ENCODE measurements around the gene RGS19. TPM values are rescaled to one million over a fixed set of nuclear protein-coding genes. Genes with fewer than 3 reads are reported as not detected.

RGS19 gene
- total and polyA plus RNA-seq, 7 donors = 2.0 to 5.7 (median 3.5) TPM

DNA sequence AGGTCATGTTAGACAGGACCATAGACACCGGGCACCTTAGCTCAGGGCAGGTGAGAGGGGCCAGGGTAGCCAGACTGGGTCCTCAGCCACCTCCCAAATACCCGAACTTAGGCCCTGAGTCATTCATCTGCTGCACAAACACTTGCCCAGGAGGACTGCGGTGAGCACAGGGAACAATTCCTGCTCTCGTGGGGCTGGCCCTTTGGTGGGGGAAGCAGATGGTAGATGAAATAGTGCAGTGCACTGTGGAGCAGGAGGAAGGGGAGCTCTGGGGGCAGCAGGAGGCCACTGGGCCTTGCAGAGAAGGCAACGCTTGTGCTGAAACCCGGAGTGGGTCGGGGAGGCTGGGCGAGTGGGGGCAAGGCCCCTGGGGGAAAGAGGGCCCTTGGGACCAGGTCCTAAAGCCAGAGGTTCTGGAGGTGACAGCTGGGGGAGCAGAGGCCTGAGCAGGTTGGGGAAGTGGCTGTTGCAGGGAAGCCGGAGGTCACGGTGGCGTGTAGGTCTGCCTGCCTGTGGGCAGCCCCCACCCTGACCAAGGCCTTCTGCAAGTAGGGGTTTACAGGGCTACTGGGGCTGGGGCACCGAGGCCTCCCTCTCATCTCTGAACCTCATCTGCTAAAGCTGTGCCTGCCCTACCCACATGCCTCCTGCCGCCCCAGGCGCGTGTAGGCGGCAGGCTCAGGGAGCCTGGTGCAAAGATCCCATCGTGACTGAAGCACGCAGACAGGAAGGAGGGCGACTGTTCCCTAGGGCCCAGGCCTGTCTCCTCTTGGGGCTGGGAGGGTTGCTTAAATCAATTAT, 32.7 kb upstream of the RGS19 start:
- Histone ChIP-seq H3K4me1 (no peaks in the 10 kb centered on the region), H3K36me3 (ENCODE audit: insufficient read depth in 1 of 2, low read depth in 1 of 2) (no peaks in the 10 kb centered on the region), H3K27ac (no peak overlapping the region), H3K4me3 (no peak overlapping the region), H3K27me3 (ENCODE audit: insufficient read depth in 3 of 3, low read length in 2 of 3) (peaks cover 0 to 12% (median 8%) of the 10 kb centered on the region in 3 donors), H3K9me3 (no peaks in the 10 kb centered on the region)
- intact Hi-C loops (cut with DNase I) = no loop called here
- TF ChIP-seq, protein P1, sequence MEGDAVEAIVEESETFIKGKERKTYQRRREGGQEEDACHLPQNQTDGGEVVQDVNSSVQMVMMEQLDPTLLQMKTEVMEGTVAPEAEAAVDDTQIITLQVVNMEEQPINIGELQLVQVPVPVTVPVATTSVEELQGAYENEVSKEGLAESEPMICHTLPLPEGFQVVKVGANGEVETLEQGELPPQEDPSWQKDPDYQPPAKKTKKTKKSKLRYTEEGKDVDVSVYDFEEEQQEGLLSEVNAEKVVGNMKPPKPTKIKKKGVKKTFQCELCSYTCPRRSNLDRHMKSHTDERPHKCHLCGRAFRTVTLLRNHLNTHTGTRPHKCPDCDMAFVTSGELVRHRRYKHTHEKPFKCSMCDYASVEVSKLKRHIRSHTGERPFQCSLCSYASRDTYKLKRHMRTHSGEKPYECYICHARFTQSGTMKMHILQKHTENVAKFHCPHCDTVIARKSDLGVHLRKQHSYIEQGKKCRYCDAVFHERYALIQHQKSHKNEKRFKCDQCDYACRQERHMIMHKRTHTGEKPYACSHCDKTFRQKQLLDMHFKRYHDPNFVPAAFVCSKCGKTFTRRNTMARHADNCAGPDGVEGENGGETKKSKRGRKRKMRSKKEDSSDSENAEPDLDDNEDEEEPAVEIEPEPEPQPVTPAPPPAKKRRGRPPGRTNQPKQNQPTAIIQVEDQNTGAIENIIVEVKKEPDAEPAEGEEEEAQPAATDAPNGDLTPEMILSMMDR (IDR thresholded peaks at IDR 0.05) = no peak
- 77 to 86% (median 78%) methylated on average over 18 to 19 of the region's 19 CpGs for WGBS, 3 donors
- ATAC-seq (no peak), DNase-seq (peak in 1 of 2 donors; percentile 42)

DNA sequence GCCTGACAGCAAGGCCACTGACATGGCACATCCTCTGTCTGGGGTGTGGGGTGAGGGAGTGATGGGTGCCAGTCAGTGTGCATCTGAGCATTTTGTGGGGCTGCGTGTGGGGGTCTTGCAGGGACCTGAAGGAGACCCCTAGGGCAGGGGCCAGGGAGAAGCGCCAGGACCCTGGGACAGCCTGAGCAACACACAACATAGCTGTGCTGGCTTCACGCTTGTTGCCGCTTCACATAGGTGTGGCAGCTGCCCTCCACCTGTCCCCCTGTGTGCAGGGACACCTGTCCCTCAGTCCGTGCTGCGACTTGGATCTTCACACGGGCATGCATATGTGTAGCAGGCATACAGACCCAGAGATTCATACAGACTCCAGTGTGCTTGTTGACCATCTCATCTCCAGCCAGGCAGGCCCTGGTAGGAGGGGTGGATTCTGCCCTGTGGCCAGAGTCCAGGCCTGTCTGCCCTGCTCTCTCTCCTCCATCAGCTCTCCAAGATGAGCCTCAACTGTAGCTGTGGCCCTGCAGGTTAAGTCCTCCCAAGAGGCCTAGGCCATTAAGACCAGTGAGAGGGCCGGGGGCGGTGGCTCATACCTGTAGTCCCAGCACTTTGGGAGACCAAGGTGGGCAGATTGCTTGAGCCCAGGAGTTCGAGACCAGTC, 31.2 kb upstream of the RGS19 start:
- H3K4me3 ChIP-seq = no peak overlapping the region
- no peak for DNase-seq
- no peaks in the 10 kb centered on the region for H3K36me3 ChIP-seq (ENCODE audit: insufficient read depth in 1 of 2, low read depth in 1 of 2)
- H3K9me3 ChIP-seq = no peaks in the 10 kb centered on the region
- peaks cover 0 to 12% (median 12%) of the 10 kb centered on the region in 3 donors for H3K27me3 ChIP-seq (ENCODE audit: insufficient read depth in 3 of 3, low read length in 2 of 3)
- no peaks in the 10 kb centered on the region for H3K4me1 ChIP-seq
- 82 to 86% (median 83%) methylated on average over 10 of the region's 10 CpGs for WGBS, 3 donors
- TF ChIP-seq, protein P1 (IDR thresholded peaks at IDR 0.05) = no peak
- intact Hi-C loops (cut with DNase I) = no loop called here
- no peak overlapping the region for H3K27ac ChIP-seq
- no peak for ATAC-seq

DNA sequence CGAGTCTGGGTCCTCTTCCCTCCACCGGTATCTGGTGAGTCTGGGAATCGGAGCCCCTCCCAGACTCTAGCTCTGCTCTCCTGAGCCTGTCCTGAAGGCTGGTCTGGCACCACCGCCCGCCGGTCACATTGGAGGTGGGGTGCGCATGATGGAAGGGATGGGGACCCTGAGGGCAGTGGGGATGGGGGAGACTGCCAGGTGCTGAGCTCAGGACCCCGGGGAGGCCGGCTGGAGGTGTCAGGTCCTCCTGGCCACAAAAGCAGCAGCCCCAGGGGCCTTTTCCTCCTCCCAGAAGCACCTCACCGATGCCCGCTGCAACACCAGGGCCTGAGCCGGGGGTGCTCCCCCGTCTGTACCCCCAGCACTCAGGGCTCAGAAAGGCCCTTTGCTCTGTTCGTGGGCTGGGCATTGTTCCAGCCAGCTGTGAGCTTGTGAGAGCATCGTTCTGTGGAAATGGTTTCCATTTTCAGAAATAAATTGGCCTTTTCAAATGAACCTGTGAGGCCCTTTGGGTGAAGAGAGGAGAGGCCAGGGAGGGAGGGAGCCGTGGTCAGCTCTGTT, 30.6 kb upstream of the RGS19 start:
- peaks cover 0 to 12% (median 10%) of the 10 kb centered on the region in 3 donors for H3K27me3 ChIP-seq (ENCODE audit: insufficient read depth in 3 of 3, low read length in 2 of 3)

DNA sequence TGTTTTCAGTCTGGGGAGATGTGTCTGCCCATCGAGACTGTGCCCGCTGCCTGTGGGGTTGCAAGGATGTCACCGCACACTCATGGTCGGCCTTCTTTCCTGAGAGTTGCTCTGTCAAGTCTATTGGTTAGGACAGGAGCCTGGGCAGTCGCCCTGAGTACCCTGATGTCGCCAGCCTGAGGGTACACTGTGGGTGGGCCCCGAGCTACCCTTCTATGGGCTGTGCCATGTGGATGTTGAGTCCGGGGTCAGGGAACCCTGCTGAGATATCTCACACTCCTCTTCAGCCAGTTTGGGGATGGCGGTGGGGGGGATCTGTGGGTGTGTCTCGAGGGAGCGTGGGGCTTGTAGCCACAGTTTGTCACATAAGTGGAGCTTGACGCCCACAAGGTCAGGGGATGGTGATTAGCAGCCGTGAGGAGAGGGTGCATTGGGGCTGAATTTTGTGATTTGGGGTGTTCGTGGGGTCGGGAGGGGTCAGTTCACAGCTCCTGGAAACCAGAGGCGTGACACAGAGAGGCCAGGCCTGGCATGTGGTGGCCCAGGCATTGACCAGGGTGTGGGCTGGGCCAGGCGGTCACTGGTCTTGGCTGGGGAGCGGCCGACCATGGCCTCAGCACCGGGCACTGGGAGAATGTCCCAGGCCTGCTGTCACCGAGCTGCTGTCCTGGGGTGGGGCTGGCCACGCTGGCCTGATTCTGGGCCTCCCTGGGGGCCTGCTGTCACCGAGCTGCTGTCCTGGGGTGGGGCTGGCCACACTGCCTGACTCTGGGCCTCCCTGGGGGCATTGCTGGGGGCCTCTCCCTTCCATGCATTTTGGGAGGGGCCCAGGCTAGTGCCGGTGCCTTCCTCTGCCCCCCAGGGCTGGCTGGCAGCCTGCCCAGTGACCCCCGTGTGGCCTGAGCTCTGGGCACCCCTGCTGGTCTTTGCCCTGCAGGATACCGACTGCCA, 29.7 kb upstream of the RGS19 start:
- H3K36me3 ChIP-seq (ENCODE audit: insufficient read depth in 1 of 2, low read depth in 1 of 2) = no peaks in the 10 kb centered on the region
- WGBS, 3 donors = 69 to 79% (median 72%) methylated on average over 22 to 26 of the region's 26 CpGs
- no peaks in the 10 kb centered on the region for H3K9me3 ChIP-seq
- DNase-seq (peak in 1 of 2 donors; percentile 29), ATAC-seq (no peak)
- TF ChIP-seq, protein P1 (IDR thresholded peaks at IDR 0.05) = no peak
- no peaks in the 10 kb centered on the region for H3K4me1 ChIP-seq
- no peak overlapping the region for H3K4me3 ChIP-seq
- H3K27me3 ChIP-seq (ENCODE audit: insufficient read depth in 3 of 3, low read length in 2 of 3) = peaks cover 0 to 15% (median 12%) of the 10 kb centered on the region in 3 donors
- intact Hi-C loops (cut with DNase I) = no loop called here
- no peak overlapping the region for H3K27ac ChIP-seq

More for the DNA sequence above, 30.6 kb upstream of the RGS19 start:
- intact Hi-C loops (cut with DNase I) = no loop called here
- no peak overlapping the region for H3K4me3 ChIP-seq
- H3K27ac ChIP-seq = no peak overlapping the region
- H3K9me3 ChIP-seq = no peaks in the 10 kb centered on the region
- H3K4me1 ChIP-seq = no peaks in the 10 kb centered on the region
- 60 to 64% (median 60%) methylated on average over 16 of the region's 16 CpGs for WGBS, 3 donors
- TF ChIP-seq, protein P1 (IDR thresholded peaks at IDR 0.05) = no peak
- ATAC-seq (no peak), DNase-seq (peak in 1 of 2 donors; percentile 48)
- no peaks in the 10 kb centered on the region for H3K36me3 ChIP-seq (ENCODE audit: insufficient read depth in 1 of 2, low read depth in 1 of 2)
